GM21360 (cell line): ENCODE measurements around the gene CHURC1.

Experiments used
- ATAC-seq: cut with Tn5 transposase; IDR thresholded peaks from one replicate; pipeline ENCODE4 v1.9.1; 2021; ENCODE audit warnings: mild to moderate bottlenecking, moderate library complexity; ENCODE audit not compliant: unreplicated experiment

Gene CHURC1

GRCh38 chr14:64914237-64915028 is at the start of gene CHURC1:
CHURC1 (plus strand) TSS chr14:64914455; CDS start chr14:64914496, 41 bp downstream.
- peak; percentile 96 for ATAC-seq

DNA sequence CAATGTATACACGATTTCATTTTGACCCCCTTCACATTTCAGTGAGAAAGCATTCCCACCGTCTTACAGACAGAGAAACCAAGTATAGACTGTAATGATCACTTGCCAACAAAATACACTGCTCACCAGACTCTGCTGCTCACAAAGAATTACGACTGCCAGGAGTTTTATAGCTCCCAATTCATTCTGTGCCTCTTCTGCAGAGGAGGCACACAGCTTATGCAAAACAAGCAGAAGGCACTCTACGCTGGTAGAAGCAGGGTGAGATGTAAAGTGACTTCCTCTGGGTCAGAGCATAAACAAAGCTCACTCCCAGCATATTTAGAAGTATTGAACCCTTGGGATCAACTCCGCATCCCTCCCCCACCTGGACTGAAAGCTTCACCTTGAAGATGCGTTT is 49.1 kb upstream of the CHURC1 start:
- no peak for ATAC-seq

DNA sequence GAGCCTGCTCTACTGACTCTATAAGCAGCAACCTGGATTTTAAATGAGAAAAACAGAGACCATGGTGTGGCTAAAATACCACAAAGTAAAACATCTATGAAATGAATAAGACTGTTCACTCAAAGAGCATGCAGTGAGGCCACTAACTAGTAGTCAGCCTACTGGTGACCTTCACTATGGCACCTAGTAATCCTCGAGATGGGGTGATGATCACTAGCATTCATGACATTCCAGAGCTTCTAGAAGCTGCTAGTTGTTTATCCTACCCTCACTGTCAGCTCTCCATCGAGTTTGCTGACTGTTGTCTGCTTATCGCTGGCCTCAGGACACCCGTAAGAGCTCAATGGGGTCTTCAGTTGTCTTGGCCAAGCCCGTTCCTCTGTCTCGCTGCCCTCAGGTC is 48.3 kb upstream of the CHURC1 start:
- no peak for ATAC-seq

DNA sequence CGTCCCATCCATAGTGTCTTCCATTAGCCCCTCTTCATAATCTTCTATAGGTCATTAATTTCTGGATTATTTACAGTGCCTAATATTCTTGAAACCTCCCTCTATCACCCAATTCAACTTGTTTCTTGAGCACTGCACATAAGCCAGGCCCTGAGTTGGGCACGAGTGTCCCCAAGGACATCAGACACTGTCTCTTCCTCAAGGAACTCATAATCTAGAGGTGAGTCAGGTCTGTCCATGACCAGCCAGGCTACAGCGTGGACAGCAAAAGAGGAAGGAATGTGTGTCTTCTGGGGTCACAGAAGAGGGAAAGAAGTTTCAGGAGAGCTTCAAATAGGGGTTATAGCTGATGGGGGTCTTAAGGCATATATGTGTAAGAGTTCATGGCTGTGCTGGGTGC is 47.1 kb upstream of the CHURC1 start:
- ATAC-seq = no peak

GRCh38 chr14:64868379-64868778 is 45.9 kb upstream of the CHURC1 start:
- ATAC-seq = no peak

- no peak for ATAC-seq
These were observed 45.4 kb upstream of the CHURC1 start for GRCh38 chr14:64868841-64869240.

GRCh38 chr14:64870160-64870559 is 44.1 kb upstream of the CHURC1 start:
- no peak for ATAC-seq

DNA sequence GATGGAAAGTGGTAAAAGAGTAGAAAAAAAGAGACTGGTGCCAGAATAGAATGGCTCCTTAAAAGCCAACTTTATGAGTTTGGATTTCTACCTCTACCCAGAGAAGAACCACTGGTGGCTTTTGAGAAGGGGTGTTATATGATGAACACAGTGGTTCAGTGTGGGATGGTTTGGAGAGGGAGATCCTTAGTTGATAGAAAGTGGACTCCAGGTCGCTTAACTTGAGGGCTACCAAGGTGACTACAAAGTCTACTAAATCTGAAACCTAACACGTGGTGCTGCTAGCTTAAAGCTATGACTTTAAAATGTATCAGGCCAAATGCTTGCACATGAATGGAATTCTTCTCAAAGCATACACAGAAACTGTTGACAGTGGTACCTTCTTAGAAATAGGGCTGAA is 42.9 kb upstream of the CHURC1 start:
- no peak for ATAC-seq

- ATAC-seq = no peak
These were observed 40.6 kb upstream of the CHURC1 start for GRCh38 chr14:64873506-64874219.

DNA sequence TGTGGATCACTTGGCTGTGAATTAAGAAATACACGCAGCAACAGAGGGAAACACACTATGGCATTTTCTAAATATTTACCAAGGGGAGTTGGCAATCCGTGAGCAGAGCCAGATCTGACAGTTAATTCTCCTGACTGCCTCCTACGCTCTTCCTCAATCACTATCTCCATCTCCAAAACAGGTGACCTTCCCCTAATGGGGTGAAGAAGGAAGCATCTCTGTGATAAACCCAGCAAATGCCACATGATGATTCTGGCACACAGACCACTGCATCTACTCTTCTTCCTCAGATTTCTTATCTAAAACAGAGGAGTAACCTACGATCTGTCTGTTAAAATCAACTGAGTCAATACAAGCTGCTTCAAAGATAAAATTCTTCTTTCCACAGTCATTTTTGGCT is 38.9 kb upstream of the CHURC1 start:
- ATAC-seq = no peak

- ATAC-seq = no peak
These were observed 36.4 kb upstream of the CHURC1 start for GRCh38 chr14:64877846-64878245.

DNA sequence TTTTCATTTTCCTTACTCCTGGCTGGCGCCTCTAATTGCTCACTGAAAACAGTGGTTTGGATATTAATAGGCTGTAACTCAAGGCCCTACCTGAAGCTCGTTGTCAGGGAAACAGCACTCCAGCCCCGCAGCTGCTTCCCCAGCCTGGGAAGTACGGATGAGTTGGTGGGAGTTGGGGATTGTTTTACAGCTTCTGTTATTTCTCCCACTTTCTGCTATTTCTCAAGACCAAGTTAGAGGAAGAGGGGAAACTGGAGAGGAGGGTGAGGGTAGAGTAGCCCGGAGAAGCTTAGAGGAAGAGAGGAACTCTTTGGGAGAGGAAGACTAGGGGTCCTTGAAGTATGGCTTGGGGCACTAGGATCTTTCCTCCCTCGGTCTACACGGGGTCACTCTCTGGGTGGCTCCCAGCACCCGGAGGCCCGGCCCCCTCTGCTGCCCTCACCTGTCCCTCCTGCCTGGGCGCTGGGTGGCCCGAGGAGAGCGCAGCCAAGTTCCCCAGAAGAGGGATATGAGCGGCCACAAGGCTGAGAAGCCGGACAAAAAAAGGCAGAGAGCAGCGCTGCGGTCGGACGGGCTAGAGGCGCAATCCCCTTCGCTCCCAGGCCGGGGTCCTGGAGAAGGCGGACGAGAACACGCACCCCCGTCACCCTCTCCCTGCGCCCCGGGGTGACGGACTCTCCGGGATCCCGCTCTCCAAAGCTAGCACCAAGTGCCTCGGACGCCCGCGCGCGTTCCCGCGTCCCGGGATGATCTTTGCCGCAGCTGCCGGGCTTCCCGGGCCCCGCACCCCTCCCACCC is 35.2 kb upstream of the CHURC1 start:
- no peak for ATAC-seq

DNA sequence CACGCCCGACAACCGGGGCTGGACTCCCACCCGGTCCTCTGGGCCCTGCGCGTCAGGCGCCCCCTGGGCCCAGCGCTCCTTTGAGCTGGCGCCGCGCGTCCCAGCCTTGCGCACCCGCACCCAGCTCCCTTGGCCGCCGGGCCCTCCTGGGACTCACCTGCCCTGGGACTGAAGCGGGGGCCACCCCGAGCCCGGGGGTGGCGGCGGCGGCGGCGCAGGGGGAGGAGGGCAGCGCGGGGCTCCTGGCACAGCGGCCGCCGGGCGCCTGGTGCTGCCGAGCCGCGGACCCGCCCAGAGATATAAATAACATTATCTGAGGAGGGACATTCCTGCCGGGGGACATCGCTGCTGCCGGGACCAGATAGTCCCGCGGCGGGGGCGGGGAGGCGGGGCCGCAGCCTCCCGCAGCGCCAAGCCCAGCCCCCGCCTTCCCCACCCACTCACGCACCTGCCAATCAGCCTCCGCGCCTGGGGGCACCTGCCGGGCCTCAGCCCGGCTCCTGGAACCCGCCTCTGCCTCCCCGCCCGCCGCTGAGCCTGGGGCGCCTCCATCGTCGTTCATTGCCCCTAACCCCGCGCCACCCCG is 34.5 kb upstream of the CHURC1 start, which contains the start of gene SPTB:
SPTB (minus strand) TSS at position 273 of the 586 bp plus-strand sequence. CDS start 56,813 bp downstream, outside the sequence.
- ATAC-seq = peak; percentile 62

GRCh38 chr14:64880221-64881121 is 33.8 kb upstream of the CHURC1 start:
- peak; percentile 56 for ATAC-seq

DNA sequence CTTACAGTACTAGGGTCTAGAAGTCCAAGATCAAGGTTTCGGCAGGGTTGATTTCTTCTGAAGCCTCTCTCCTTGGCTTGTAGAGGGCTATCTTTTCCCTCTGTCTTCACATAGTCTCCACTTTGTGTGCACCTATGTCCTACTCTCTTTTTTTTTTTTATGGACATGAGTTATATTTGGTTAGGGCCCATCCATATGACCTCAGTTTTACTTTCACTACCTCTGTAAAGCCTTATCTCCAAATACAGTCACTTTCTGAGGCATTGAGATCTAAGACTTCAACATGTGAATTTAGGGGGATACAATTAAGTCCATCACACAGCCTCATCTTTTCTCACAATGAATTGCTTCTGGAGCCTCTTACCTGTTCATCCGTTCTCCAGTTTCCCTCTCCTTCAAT is 28.7 kb upstream of the CHURC1 start:
- no peak for ATAC-seq

DNA sequence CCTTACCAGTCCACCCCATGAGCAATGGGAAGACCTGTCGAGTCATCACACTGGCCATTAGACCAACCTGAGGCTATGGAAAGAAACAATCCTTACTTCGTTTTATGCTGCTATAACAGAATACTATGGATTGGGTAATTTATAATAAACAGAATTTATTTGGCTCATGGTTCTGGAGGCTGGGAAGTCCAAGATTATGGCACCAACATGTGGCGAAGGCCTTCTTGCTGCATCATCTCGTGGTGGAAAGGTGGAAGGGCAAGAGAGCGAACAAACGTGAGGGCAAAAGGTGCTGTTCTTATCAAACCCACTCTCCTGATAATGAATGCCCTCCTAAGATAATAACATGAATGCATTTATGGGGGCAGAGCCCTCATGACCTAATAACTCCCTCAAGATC is 24.9 kb upstream of the CHURC1 start:
- ATAC-seq = no peak

- no peak for ATAC-seq
These were observed 22.9 kb upstream of the CHURC1 start for GRCh38 chr14:64891173-64891838.

- ATAC-seq = no peak
These were observed 22.3 kb upstream of the CHURC1 start for GRCh38 chr14:64891839-64892375.

- ATAC-seq = no peak
These were observed 14.3 kb upstream of the CHURC1 start for GRCh38 chr14:64899958-64900357.
